CD4-positive, alpha-beta T cell treated with Interleukin-2 at 100 ng/mL for 4 hours (primary cell): Measurements from ENCODE around the gene NDST4.
"Not testable (repeated sequence)": the region's sequence is repeated elsewhere in the genome, so short reads cannot be mapped to it uniquely, and the experiment has no call there.

Experiments used
- DNase-seq: peaks from one replicate; pipeline ENCODE4 v3.0.0-alpha.2; 2020; ENCODE audit warnings: low spot score

NDST4 gene

GRCh38 chr4:115054836-115055235 is 58.6 kb downstream of the NDST4 start:
- no peak for DNase-seq

DNA sequence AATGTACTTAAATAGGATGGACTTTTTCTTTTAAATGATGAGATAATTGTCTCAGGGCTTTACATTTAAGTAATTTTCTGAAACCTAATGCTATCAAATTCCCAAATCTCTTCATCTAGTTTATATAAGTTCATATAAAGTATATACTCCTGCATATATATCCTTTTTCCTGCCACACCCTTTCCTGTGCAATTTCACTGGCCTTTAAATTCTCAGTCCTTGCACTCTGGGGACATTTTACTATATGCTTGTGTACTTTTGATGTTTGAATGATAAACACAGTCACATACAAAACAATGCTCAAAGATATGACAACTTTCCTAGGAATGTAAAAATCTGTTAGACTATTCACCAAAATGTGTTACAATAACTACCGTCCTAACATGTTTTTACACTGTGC is 60.1 kb downstream of the NDST4 start:
- no peak for DNase-seq

DNA sequence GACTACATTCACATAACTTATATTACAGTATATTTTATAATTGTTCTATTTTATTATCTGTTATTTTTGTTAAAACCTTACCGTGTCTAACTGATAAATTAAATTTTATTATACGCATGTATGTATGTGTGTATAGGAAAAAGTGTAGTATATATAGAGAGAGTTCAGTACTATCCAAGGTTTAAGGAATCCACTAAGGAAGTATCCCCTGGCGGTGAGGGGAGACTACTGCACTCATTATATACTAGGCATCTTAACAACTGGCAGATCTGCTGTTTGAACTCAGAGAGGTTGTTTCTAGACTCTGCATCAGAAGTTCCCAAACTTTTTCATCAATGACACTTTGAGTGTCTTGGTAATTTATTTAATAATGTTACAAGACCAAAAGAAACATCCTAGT is 70.9 kb downstream of the NDST4 start:
- DNase-seq: no peak

DNA sequence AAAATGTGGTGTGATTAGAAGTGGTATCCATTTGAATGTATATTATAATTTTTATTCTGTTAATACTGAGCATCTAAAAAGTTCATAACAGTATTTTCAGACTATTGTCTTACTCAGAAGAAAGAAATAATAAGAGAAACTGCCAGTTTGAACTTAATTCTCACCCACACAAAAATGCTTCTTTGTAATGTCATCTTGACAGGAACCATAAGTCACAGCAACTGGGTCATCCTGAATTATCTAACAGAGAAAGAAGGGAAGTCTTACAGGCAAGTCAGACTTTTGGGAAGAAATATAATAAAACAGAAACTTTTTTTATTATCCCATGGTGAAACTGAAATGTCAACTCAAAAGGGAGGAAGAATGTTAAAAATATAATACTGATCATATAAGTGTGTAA is 83.1 kb downstream of the NDST4 start:
- no peak for DNase-seq

DNA sequence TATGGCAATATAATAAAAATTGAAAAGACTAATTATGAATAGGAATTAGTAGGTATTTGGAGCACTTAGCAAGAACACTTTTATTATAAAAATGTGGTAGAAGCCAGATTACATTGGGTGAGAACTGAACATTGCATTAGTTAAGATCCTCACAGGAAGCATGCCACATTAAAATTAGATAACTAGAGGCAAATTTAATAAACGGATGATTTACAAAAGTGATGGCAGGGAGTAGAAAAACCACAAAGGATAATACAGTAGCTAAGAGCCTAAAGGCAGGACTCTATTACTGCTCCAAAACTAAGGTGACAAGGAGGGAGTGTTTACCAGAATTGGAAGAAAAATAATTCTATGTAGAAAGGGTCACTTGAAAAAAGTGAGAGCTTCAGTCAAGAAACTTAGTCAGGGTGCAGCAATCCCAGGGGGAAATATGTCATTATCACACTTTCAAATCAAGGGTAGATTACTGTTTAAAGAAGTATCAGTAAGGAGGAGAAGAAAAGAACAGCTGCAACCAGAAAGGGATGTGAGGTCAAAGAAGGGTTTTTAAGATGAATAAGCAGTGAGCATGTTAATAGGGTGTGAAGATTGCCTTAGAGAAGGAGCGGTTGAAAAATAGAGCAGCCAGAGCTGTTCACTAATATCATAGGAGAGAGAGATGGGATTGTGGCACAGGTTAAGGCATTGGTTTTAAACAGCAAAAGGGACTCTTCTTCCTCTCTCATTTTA is 84.6 kb downstream of the NDST4 start:
- no peak for DNase-seq

GRCh38 chr4:114999880-115000279 is 113.5 kb downstream of the NDST4 start:
- DNase-seq: no peak

DNA sequence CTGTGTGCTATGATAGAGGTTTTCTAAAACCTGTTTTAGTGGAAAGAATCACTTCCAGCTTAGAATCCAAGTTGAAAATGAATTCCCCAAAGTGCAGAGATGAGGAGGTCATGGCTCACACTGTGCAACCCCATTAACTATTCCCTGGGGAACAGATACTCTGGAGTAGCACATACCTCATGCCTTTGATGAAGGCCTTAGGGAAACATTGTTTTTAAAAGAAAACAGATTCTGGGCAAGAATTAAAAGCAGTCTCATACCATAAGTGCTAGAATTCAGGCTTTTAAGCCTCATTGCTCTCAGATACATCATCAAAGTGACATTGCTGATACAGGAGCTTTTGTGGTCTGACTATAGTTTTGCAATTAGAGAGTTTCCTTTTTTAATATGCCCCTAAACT is 115.1 kb downstream of the NDST4 start:
- DNase-seq: no peak

DNA sequence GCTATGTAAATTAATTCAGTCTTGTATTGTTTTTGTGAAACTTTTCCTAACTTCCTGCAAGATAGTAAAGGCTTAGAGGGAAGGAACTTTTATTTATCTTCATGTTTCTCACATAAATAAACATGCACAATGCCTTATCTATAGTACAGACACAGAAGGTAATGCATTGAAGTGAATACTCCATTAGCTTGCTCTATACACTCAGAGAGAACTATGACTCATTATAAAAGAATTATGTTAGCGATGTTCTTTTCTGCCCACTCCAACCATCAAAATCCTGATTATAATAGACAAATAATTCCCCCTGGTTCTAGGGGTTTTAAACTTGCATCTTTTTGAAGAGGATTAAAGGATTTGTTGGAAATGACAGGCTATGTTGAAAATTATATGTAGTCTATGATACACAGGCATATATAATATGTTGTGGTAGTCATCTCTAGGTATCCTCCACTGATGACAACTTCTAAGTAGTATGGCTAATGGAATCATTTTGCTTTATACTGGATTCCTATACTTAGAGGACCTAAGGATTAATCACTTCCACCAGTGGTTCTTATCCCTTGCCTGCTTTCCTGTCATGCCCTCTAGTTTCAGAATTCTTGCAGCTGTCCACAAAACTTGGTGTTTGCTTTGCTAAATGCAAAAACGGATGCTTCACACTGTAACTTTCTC is 115.7 kb downstream of the NDST4 start:
- DNase-seq: no peak

DNA sequence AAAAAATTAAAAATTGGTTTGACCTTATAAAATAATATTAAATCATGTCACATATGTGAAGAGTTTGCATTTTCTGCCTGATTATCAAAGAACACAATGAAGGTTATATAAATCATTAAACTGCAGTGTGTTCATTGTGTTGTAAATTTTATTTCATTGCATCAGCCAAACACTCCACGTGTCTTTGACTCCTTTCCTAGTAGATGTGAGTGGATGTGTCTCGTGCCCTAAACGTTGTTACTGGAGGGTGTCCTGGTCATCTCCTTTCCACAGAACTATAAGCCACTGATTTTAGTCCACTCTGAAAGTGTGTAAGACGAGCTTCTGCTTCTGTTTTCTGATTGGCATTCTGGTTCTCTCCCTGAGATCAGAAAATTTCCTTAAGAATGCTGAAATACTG is 127.3 kb downstream of the NDST4 start:
- no peak for DNase-seq

DNA sequence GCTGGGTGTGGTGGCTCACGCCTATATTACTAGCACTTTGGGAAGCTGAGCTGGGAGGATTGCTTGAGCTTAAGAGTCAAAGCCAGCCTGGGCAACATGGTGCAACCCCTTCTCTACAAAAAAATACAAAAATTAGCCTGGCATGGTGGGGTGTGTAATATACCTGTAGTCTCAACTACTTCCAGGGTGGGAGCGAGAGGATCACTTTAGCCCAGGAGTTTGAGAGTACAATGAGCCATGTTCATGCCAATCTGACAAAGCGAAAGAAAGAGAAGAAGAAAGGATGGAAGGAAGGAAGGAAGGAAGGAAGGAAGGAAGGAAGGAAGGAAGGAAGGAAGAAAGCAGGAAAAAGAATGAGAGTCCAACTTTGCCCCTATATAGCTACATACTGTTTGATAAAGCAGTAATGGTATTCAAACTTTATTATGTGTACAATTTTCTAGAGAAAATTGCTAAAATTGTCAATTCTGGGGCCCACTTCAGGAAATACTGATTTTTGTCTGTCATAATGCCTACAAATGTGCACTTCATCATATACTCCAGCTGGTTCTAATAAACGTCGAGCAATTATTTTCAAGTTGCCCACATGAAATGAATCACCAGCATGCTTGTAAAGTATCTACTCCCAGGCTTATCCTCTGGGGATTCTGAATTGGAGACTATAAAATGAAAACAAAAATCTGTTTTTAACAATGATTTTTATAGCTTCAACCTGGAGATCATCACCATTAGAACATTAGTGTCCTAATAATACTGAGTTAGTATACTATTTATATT is 132.3 kb downstream of the NDST4 start:
- no peak for DNase-seq

DNA sequence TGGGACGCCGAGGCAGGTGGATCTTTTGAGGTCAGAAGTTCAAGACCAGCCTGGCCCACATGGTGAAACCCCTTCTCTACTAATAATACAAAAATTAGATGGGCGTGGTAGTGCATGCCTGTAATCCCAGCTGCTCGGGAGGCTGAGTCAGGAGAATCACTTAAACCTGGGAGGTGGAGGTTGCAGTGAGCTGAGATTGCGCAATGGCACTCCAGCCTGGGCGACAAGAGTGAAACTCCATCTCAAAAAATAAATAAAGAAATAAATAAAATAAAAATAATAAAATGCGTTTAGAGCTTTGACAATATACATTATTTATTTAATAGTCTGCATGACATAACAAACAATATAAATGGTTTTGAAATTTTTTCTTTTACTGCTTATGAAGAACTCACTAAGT is 133.0 kb downstream of the NDST4 start:
- not testable (repeated sequence) for DNase-seq

- no peak for DNase-seq
These were observed 136.5 kb downstream of the NDST4 start for GRCh38 chr4:114976901-114977300.

- no peak for DNase-seq
These were observed 149.4 kb downstream of the NDST4 start for GRCh38 chr4:114964026-114964425.

GRCh38 chr4:114945616-114946015 is 167.8 kb downstream of the NDST4 start:
- no peak for DNase-seq

DNA sequence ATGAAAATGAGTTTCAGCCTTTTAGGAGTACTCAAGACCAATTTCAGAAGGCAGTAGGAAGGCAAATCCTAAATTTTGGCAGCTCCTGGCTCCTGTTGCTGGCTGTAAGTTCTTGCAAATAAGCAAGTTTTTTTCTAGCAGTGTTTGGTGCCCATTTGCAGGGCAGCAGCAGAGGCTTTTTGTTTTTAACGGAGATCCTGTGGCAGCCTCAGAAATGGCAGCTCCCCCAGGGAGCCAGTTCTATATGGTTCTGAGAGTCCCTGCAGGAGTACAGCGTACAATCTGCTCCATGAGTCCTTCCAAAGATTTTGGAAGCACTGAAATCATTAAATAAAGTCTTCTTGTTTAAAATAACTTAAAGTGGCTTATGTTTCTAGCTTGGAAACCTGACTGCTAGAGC is 171.9 kb downstream of the NDST4 start:
- DNase-seq: no peak

DNA sequence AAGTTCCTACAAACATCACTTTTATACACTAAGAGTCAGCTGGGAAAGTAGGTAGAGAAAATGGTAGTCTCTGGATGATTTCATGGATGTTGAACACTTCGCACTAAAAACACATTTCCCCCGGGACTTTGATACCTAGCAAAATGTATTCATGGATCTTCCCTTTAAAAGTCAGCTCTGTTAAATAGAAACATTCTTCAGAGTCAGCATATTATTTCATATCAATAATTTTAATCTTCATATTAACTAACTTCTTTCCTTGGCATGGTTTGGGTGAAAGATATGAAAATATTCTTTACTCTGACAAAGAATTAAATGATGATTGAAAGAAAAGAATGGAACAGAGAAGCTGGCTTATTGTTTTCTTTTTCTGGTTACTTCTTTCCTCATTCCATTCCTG is 185.5 kb downstream of the NDST4 start:
- no peak for DNase-seq

- no peak for DNase-seq
These were observed 186.8 kb downstream of the NDST4 start for GRCh38 chr4:114926583-114926982.

GRCh38 chr4:114924311-114924710 is 189.1 kb downstream of the NDST4 start:
- DNase-seq: no peak

DNA sequence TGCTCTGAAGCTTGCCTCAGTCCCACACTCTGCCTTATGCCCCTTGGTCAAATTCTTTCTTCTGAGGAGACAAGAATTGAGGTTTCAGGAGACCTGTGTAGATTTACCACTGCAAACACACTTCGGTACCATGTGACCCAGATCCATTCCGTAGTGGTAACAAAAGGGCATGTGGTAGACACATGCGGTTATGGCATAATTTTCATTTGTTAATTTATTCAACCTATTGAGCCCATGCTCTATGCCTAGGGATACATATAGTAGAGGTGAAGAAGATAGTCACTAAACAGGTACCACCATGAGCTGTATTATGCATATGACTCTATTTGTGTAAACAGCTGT is 190.9 kb downstream of the NDST4 start:
- no peak for DNase-seq

DNA sequence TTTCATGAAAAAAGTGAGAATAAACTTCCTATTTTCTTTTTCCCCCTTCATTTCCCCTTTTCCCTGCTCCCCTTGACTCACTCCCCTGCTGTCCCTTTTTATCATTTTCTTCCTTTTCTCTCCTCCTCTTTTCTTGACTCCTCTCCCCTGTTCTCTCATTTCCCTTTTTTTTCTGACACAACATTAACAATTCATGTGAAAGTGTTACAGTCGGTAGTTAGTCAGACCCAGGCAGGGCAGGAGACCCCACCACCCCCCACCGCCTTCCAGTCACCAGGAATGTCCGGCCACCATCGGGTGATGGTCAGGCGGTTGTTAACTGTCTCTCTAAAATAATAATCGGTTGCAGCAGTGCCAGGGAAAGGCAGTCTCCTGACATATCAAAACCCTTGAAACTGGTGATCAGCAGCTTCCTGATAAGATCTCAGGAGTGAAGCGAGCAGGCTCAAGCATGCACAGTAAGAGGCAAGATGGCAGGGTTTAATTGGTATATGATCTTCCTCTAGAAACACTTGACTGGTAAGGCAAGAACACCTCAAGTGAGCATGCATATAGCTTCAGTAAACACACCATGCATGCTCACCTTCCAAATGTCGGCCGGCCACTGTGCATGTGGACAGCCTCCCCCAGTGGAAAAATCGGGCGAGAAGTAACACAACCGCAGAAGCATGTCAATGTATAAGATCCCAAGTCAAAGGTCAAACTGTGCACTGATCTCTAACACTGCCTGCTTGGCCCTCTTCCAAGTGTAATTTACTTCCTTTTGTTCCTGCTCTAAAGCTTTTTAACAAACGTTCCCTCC is 191.4 kb downstream of the NDST4 start:
- DNase-seq: no peak

DNA sequence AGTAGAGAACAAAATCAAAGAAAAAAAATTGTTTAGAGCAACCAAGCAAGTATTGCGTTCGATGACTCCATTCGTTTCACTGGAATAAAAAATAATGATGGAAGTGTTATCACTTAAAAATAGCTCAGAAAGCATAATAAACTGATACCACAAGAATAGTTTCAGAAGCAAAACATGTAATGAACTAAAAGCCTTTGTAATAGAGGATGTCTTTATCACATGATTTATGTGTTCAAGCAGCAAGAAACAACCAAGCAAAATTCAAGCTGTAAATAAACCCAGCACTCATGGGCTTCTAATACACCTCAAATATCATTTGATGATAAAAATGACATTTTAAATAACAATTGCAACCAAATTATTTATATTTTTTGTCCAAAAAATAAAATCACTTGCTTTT is 192.2 kb downstream of the NDST4 start:
- no peak for DNase-seq

DNA sequence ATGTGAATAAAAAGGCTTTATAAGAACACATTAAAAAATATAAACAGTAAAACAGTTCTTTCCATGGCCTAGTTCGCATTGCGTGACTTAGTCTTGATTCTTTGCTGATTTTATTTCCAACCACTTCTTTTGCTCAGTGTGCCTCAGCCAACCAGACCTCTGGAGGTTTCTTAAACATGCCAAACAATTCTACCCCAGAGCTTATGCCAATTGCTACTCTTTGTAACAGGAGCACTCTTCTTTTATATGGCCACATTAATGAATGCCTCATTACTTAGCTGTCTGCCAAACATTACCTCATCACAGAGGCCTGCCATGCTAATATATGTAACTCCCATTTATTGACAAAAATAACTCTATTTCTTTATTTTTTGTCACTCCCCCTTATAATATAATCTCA is 202.3 kb downstream of the NDST4 start:
- no peak for DNase-seq

DNA sequence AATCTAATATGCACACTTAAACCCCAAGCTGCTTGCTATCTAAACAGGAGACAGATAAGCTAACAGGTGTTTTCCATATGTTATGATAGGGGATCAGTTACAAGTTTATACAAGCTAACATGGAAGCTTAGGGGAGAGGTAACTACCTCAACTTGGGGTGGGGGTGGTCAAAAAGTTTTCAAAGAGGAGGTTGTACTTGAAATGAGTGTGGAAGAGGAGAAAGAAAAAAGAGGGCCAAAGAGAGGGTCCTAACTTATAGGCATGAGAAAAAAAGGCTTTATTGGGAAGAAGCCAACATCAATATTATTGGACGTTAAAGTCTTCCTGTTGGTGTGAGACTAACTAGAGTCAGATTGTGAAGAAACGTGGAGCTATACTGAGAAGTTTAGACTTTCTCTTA is 205.9 kb downstream of the NDST4 start:
- no peak for DNase-seq
